Smooth muscle cell (in vitro differentiated cells): Measurements from ENCODE around the gene KRT79. TPM values are rescaled to one million over a fixed set of nuclear protein-coding genes. Genes with fewer than 3 reads are reported as not detected.

Experiments used
- DNase-seq: peaks from one replicate; lab custom pipeline; 2025; ENCODE audit not compliant: unreplicated experiment; lab: John Stamatoyannopoulos, UW
- H2AFZ ChIP-seq: fragments of 200-600 bp; sonication (generic); 2 replicates; pipeline ENCODE4 v1.6.0; 2016; ENCODE audit warnings: antibody characterized with exemption, low read depth, mild to moderate bottlenecking
- H3F3A ChIP-seq: fragments of 200-600 bp; sonication (generic); 2 replicates; pipeline ENCODE4 v1.6.0; 2017; ENCODE audit warnings: antibody characterized with exemption, low read depth
- H3K27ac ChIP-seq: fragments of 200-600 bp; sonication (generic); 2 replicates; pipeline ENCODE4 v1.5.1; 2016; ENCODE audit warnings: low read depth, mild to moderate bottlenecking
- H3K27me3 ChIP-seq: fragments of 200-600 bp; sonication (generic); 2 replicates; pipeline ENCODE4 v1.6.1; 2016; ENCODE audit warnings: low read depth, mild to moderate bottlenecking
- H3K36me3 ChIP-seq: fragments of 200-600 bp; sonication (generic); 2 replicates; pipeline ENCODE4 v1.5.1; 2016; ENCODE audit warnings: low read depth
- H3K4me1 ChIP-seq: fragments of 200-600 bp; sonication (generic); 2 replicates; pipeline ENCODE4 v1.5.1; 2016; ENCODE audit warnings: low read depth
- H3K4me2 ChIP-seq: fragments of 200-600 bp; sonication (generic); 2 replicates; pipeline ENCODE4 v1.6.0; 2016; ENCODE audit warnings: mild to moderate bottlenecking
- H3K4me3 ChIP-seq: fragments of 200-600 bp; sonication (generic); 2 replicates; pipeline ENCODE4 v1.5.1; 2016; ENCODE audit warnings: mild to moderate bottlenecking
- H3K79me2 ChIP-seq: fragments of 200-600 bp; sonication (generic); 2 replicates; pipeline ENCODE4 v1.6.0; 2016; ENCODE audit warnings: low read depth, mild to moderate bottlenecking
- H3K9ac ChIP-seq: fragments of 200-600 bp; sonication (generic); 2 replicates; pipeline ENCODE4 v1.6.0; 2016; ENCODE audit warnings: low read depth
- H3K9me3 ChIP-seq: fragments of 200-600 bp; sonication (generic); replicated peaks from 2 replicates; pipeline ENCODE4 v1.5.1; 2016; ENCODE audit warnings: low read depth
- H4K20me1 ChIP-seq: fragments of 200-600 bp; sonication (generic); 2 replicates; pipeline ENCODE4 v1.6.0; 2016; ENCODE audit warnings: low read depth
- WGBS: methylation state at CpG from one replicate; pipeline ENCODE4 v1.1.7; 2016; ENCODE audit warnings: low lambda C conversion rate; 5-methylcytosine and 5-hydroxymethylcytosine counted together
- polyA plus RNA-seq: library from polyadenylated mRNA; unstranded; fragments of >200 nt; fragmentation: Nextera tagmentation; extraction: Ambion mirVana; gene quantifications from 2 replicates; pipeline ENCODE4 v1.2.1, GENCODE V29; 2016
- total RNA-seq: library from RNA; depleted of rRNA; stranded (reverse); fragments of >200 nt; gene quantifications from 2 replicates; pipeline ENCODE4 v1.2.3, GENCODE V29; 2014
- TF ChIP-seq, protein P1 (sequence below): fragments of 200-600 bp; sonication (generic); IDR thresholded peaks from 2 replicates; pipeline ENCODE4 v1.5.1; 2017; ENCODE audit warnings: borderline replicate concordance, mild to moderate bottlenecking, antibody characterized with exemption; ENCODE audit not compliant: insufficient read depth, poor library complexity, severe bottlenecking

The KRT79 gene
- total and polyA plus RNA-seq, 2 experiments from 2014 or later, result 3.4 to 4.1 TPM

DNA sequence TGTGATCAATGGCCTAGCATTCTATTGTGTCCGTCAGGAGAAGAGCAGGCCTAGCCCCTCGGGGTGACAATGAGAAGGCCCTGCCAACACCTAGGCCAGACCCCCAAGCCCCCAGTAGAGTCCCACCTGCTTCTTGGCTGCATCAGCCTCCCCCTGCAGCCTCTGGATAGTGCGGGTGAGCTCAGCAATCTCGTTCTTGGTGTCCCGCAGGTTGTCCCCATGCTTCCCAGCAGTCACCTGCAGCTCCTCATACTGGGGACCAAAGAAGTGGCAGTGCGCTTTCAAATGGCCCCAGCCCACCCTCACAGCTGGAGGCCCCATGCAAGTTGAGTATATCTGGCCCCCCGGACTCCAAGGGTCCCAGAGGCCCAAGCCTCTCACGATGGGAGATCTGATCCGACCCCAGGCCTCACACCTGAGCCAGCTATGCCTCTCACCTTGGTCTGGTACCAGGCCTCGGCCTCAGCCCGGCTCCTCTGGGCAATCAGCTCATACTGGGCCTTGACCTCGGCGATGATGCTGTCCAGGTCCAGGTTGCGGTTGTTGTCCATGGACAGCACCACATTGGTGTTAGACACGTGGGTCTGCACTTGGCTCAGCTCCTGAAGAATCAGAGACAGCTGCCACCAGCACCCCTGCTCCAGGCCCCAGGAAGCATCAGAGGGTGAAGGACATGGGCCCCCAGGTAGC, 10.2 kb downstream of the KRT79 start:
- H3F3A ChIP-seq, result peaks cover 7% of the 10 kb centered on the region
- H3K9me3 ChIP-seq, result no peaks in the 10 kb centered on the region
- no peaks in the 10 kb centered on the region for H3K79me2 ChIP-seq
- no peak overlapping the region for H3K27ac ChIP-seq
- DNase-seq, result no peak
- H3K9ac ChIP-seq, result no peak overlapping the region
- no peaks in the 10 kb centered on the region for H4K20me1 ChIP-seq
- no peak overlapping the region for H3K4me2 ChIP-seq
- TF ChIP-seq, protein P1, sequence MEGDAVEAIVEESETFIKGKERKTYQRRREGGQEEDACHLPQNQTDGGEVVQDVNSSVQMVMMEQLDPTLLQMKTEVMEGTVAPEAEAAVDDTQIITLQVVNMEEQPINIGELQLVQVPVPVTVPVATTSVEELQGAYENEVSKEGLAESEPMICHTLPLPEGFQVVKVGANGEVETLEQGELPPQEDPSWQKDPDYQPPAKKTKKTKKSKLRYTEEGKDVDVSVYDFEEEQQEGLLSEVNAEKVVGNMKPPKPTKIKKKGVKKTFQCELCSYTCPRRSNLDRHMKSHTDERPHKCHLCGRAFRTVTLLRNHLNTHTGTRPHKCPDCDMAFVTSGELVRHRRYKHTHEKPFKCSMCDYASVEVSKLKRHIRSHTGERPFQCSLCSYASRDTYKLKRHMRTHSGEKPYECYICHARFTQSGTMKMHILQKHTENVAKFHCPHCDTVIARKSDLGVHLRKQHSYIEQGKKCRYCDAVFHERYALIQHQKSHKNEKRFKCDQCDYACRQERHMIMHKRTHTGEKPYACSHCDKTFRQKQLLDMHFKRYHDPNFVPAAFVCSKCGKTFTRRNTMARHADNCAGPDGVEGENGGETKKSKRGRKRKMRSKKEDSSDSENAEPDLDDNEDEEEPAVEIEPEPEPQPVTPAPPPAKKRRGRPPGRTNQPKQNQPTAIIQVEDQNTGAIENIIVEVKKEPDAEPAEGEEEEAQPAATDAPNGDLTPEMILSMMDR, result no peak
- no peak overlapping the region for H2AFZ ChIP-seq
- 91% methylated on average over 11 of the region's 15 CpGs for WGBS
- no peak overlapping the region for H3K4me3 ChIP-seq
- H3K36me3 ChIP-seq, result no peaks in the 10 kb centered on the region
- H3K4me1 ChIP-seq, result peaks cover 25% of the 10 kb centered on the region
- no peaks in the 10 kb centered on the region for H3K27me3 ChIP-seq

DNA sequence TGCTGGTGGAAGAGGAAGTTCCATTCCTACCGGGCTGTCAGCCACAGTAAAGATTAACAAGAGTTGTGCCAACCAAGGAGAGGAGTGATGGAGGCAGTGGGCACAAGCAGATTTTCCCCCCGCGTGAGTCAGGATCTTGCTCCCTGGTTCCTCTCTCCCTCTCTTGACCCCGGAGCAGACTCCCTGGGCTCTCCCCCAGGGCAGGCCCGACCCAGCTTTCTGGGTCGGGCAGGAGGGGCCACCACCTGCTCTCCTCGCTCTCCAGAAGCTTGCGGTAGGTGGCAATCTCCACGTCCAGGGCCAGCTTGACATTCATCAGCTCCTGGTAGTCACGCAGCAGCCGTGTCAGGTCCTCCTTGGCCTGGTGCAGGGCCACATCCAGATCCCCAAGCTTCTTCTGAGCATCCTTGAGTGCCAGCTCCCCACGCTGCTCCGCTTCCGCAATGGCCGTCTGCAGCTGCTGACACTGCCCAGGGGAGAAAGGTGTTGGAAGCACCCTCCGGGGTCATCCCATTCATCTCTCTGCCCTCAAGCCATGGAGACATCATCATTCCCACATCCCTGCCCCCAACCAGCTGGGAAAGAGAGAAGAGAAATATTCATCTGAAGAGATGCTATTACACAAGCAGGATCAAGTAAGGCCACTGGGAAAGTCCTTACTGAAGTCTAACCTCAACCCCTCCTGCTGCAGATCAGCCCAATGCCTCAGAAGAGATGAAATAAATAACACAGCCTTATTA, 11.2 kb downstream of the KRT79 start:
- WGBS, result 88% methylated on average over 16 of the region's 16 CpGs
- Histone ChIP-seq H3K79me2 (no peaks in the 10 kb centered on the region), H3K27ac (no peak overlapping the region), H3K9me3 (no peaks in the 10 kb centered on the region), H3F3A (peaks cover 4% of the 10 kb centered on the region), H4K20me1 (no peaks in the 10 kb centered on the region), H3K4me1 (peaks cover 29% of the 10 kb centered on the region), H3K9ac (no peak overlapping the region), H2AFZ (no peak overlapping the region), H3K4me2 (no peak overlapping the region), H3K27me3 (no peaks in the 10 kb centered on the region), H3K4me3 (no peak overlapping the region), H3K36me3 (no peaks in the 10 kb centered on the region)
- TF ChIP-seq, protein P1, result no peak
- DNase-seq, result no peak

DNA sequence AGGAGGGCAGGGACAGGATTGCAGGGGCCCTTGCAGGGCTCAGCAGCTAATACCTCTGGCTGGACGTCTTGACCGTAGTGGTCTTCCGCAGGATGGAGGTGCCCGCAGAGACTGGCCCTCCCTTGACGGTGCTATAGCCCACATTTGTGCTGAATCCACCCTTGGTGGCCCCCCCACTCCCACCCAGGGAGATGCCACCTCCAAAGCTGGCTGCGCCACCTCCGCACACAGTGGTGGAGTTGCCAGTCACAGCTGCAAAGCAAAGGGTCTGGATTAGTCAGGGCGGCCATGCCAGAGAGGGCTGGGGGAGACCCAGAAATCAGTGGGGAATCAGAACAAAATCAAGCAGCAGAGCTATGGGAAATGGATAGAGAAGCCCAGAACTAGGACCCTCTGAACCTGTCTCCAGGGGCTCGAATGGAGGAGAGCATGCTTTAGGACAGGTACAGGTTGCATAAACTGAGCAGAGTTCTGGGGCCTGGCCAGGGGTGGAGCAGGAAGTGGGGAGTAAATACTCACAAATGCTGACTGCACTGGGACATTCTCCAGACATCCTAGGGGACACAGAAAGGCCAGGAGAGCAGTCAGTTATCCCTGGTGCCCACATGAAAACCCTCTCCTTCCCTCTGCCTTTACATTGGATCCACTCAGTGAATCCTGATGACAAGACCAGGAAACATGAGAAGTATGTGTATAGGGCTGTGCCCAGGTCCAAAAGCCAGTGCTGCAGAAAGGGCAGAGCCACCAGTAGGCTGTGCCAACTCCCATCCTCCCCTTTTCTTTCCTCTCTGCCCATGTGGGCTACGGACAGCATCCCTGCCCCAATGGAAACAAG, 12.1 kb downstream of the KRT79 start:
- Histone ChIP-seq H3K4me1 (peaks cover 31% of the 10 kb centered on the region), H3K27me3 (peaks cover 7% of the 10 kb centered on the region), H3F3A (no peaks in the 10 kb centered on the region), H4K20me1 (no peaks in the 10 kb centered on the region), H3K9me3 (no peaks in the 10 kb centered on the region), H2AFZ (no peak overlapping the region), H3K4me2 (no peak overlapping the region), H3K79me2 (no peaks in the 10 kb centered on the region), H3K9ac (no peak overlapping the region), H3K4me3 (no peak overlapping the region), H3K27ac (no peak overlapping the region), H3K36me3 (no peaks in the 10 kb centered on the region)
- TF ChIP-seq, protein P1, result no peak
- WGBS, result 96% methylated on average over 10 of the region's 10 CpGs
- DNase-seq, result no peak
